ENCODE results near the gene CRELD1.

GRCh38 chr3:9932843-9933560, 632 bp upstream of the CRELD1 start:
- peak; percentile 79 for TF ChIP-seq CTCF (conservative IDR thresholded peaks at IDR 0.05; ENCODE audit: low read depth, low read length)
- no peak for TF ChIP-seq POLR2A (IDR thresholded peaks at IDR 0.05; ENCODE audit: low read depth, low read length)
- TF ChIP-seq CEBPB (IDR thresholded peaks at IDR 0.05; ENCODE audit: low read depth, low read length): no peak
- TF ChIP-seq RAD21 (IDR thresholded peaks at IDR 0.05; ENCODE audit: low read length): peak; percentile 79
- TF ChIP-seq MAZ (IDR thresholded peaks at IDR 0.05; ENCODE audit: borderline replicate concordance, low read depth, low read length): peak; percentile 65; the same call in 1 of the 2 replicates
- TF ChIP-seq MAFK (IDR thresholded peaks at IDR 0.05; ENCODE audit: low read depth, low read length): no peak

Data from IMR-90 (cell line).